ENCODE data around the gene TPST2.

TPST2 gene

DNA sequence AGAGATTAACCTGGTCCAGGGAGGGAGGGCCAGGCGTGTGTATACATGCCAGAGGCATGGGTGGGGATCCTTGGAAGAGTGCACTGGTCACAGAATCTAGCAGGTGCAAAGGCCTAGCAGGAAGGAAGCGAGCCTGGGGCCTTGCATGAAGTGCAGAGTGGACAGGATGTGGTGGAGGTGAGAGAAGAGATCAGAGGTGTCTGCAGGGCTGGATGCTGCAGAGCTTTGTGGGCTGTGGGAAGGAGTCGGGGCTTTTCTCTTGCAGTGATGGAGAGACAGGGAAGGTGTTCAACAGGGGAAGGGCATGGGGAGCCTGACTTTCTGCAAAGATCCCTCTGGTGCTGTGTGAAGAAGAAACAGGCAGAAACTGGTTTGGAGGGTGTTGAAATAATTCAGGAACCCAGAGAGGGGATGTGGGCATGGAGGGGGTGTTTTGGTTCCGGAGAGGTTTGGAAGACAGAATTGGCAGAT, 2.5 kb upstream of the TPST2 start:
- in situ Hi-C loops (cut with MboI; ENCODE audit: low sequenced_read_pairs, unreplicated experiment): no loop called here
- peak; percentile 60 for DNase-seq (ENCODE audit: low spot score)
- TF ChIP-seq, protein P1, sequence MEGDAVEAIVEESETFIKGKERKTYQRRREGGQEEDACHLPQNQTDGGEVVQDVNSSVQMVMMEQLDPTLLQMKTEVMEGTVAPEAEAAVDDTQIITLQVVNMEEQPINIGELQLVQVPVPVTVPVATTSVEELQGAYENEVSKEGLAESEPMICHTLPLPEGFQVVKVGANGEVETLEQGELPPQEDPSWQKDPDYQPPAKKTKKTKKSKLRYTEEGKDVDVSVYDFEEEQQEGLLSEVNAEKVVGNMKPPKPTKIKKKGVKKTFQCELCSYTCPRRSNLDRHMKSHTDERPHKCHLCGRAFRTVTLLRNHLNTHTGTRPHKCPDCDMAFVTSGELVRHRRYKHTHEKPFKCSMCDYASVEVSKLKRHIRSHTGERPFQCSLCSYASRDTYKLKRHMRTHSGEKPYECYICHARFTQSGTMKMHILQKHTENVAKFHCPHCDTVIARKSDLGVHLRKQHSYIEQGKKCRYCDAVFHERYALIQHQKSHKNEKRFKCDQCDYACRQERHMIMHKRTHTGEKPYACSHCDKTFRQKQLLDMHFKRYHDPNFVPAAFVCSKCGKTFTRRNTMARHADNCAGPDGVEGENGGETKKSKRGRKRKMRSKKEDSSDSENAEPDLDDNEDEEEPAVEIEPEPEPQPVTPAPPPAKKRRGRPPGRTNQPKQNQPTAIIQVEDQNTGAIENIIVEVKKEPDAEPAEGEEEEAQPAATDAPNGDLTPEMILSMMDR (IDR thresholded peaks at IDR 0.05; ENCODE audit: borderline replicate concordance, control extremely low read depth, extremely low read depth, insufficient read depth, missing control alignments): no peak

DNA sequence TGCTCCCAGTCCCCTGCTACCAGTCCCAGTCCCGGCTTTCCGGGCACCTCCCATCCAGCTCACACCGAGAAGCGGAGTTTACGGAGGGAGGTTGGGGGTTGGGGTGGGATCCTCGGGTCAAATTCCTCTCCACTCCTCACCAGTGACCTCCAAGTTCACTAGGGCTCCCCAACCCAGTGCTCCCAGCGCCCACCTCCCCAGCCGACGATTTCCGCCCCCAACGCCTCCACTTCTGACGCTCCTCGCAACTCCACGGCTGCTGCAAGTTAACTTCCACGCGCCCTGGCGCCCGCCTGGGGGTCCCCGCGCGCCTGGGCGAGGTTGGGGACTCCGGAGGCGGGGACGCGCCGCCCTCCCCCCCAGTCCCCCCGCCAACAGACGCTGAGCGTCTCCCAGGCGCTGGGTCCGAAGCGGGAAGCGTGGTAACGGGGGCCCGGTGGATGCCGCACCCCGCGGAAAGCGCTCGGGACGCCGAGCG, 526 bp downstream of the TPST2 start:
- peak; percentile 45 for DNase-seq (ENCODE audit: low spot score)
- TF ChIP-seq, protein P1 (IDR thresholded peaks at IDR 0.05; ENCODE audit: borderline replicate concordance, control extremely low read depth, extremely low read depth, insufficient read depth, missing control alignments): no peak
- in situ Hi-C loops (cut with MboI; ENCODE audit: low sequenced_read_pairs, unreplicated experiment): no loop called here

DNA sequence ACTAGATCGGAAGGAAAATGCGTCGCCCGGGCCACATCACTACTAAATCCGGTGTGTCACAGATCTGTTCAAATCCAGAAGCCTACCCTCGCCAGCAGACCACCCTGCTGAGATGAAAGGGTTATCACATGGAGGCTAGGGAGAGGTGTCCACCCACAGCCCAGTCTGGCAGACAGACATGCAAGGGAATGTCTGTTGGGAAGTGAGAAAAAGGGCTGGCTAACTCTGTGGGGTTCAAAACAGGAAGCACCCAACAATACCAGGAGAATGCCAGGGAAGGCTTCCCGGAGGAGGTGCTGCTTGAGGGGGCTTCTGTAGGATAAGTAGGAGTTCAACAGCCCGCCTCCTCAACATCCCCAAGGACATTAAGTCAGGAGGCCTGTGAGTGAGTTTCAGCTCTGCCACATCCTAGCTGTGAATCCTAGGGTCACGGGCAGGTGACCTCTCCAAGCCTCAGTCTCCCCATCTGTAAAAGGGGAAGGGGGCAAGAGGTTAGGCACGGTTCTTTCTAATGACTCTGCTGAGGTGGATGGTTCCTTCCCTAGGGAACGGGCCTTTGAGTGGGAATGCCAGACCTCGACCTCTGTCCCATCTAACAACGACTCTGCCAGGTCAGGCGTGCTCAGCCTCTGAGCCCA, 1.1 kb downstream of the TPST2 start:
- TF ChIP-seq, protein P1 (IDR thresholded peaks at IDR 0.05; ENCODE audit: borderline replicate concordance, control extremely low read depth, extremely low read depth, insufficient read depth, missing control alignments): no peak
- in situ Hi-C loops (cut with MboI; ENCODE audit: low sequenced_read_pairs, unreplicated experiment): no loop called here
- no peak for DNase-seq (ENCODE audit: low spot score)

DNA sequence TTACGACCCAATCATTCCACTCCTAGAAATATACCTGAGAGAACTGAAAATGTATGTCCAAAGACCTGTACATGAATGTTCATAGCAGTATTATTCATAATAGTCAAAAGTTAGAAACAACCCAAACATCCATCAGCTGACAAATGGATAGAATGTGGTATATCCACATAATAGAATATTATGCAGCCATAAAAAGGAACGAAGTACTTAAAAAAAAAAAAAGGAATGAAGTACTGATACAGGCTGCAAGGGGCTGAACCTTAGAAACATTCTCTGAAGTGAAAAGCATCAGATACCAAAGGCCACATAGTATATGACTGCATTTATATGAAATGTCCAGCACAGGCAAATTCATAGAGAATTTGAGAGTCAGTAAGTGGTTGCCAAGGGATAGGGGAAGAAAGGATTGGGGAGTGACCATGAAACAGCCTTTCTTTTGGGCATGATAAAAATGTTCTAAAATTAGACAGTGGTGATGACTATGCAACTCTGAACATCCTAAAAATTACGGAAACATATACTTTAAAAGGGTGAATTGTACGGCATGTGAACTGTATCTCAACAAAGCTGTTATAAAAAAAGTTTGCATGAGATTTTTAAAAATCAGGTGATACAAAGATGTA, 1.8 kb downstream of the TPST2 start:
- no peak for DNase-seq (ENCODE audit: low spot score)
- TF ChIP-seq, protein P1 (IDR thresholded peaks at IDR 0.05; ENCODE audit: borderline replicate concordance, control extremely low read depth, extremely low read depth, insufficient read depth, missing control alignments): no peak
- in situ Hi-C loops (cut with MboI; ENCODE audit: low sequenced_read_pairs, unreplicated experiment): no loop called here

DNA sequence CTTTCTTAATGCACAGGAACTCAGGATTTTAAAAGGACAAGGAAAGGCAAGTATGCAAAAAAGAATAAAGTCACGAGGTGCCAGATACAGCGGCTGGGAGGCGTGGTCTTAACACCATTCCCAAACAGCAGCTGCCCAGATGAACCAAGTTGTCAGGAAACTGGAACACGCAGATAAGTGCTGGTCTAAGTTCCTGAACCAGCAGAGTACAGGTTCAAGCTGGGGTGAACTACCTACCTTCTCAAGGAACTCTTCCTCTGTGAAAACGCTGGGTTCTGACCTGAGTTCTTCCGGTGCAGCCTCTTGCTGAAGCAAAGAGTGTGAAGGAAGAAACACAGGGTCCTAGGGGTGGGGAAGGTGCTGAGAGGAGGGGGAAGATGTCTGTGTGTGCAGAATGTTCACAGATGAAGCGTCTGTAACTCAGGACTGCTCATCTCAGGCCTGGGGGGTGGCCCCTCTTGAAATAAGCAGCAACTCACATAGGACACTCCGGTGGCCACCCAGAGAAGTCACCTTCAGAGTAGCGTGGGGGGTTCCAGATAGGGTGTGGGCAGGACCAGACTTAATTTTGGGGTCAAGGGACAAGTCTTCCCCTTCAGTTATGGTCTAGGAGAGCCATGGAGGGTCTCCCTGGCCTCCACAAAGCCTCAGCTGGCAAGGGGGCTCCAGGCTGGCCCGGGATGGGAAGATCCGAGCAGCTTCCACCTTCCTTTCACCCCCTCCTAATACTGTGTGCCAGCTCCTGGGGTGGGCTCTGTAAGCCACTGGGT, 3.2 kb downstream of the TPST2 start:
- no peak for DNase-seq (ENCODE audit: low spot score)
- in situ Hi-C loops (cut with MboI; ENCODE audit: low sequenced_read_pairs, unreplicated experiment): no loop called here
- TF ChIP-seq, protein P1 (IDR thresholded peaks at IDR 0.05; ENCODE audit: borderline replicate concordance, control extremely low read depth, extremely low read depth, insufficient read depth, missing control alignments): no peak

DNA sequence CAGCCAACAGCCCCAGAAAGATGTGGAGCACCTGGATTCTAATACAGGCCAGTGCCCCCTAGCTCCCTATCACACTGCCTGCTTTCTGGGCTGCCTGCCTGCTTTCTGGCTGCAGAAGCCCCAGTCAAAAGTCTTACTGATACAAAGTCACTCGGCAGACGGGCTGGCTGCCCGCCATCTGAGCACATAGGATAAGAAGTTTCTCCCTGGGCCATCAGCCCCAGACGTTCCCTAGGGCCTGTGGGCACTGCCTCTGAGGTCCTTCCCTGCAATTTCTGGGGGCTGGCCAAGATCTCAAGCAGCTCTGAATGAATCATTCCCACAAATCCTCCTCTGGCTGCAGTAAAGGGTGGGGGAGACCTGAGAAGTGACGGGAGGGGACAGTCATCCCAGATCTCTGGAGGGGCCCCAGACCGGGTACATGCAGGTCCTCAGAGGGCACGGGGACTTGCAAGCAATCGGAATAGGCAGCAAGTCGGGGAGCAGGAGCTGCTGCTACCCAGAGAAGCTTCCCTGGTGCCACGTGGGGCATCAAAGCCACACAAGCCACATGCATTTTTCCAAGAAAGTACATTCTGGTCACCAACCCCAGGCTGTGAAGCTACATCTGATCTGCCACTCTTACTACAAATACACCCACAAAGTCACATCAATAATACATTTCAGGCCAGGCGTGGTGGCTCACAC, 4.7 kb downstream of the TPST2 start:
- TF ChIP-seq, protein P1 (IDR thresholded peaks at IDR 0.05; ENCODE audit: borderline replicate concordance, control extremely low read depth, extremely low read depth, insufficient read depth, missing control alignments): no peak
- DNase-seq (ENCODE audit: low spot score): no peak
- in situ Hi-C loops (cut with MboI; ENCODE audit: low sequenced_read_pairs, unreplicated experiment): no loop called here
